Duodenal mucosa (tissue), 2 donors: ENCODE data around the gene GSK3B.
A peak's percentile ranks its signal among the peaks of the same experiment; 100 is the strongest.

Source experiments
- H3K27ac ChIP-seq: one replicate; pipeline ENCODE4 v1.7.0; 2013; ENCODE audit warnings: low read depth, low read length
- H3K27me3 ChIP-seq, 2 donors: one replicate each; pipeline ENCODE4 v1.7.0; 2013; ENCODE audit warnings: low read length in 2 of 2, control low read depth in 1 of 2; ENCODE audit not compliant: insufficient read depth in 2 of 2, control insufficient read depth in 1 of 2
- H3K36me3 ChIP-seq, 2 donors: one replicate each; pipeline ENCODE4 v1.7.0; 2013; ENCODE audit warnings: low read length in 2 of 2, control low read depth in 1 of 2; ENCODE audit not compliant: insufficient read depth in 2 of 2, control insufficient read depth in 1 of 2
- H3K4me1 ChIP-seq, 2 donors: one replicate each; pipeline ENCODE4 v1.7.0; 2013; ENCODE audit warnings: low read length in 2 of 2, control low read depth in 1 of 2; ENCODE audit not compliant: insufficient read depth in 2 of 2, control insufficient read depth in 1 of 2
- H3K4me3 ChIP-seq, 2 donors: one replicate each; pipeline ENCODE4 v1.7.0; 2013; ENCODE audit warnings: low read length in 2 of 2, low read depth in 1 of 2
- H3K9ac ChIP-seq, 2 donors: one replicate each; pipeline ENCODE4 v1.7.0; 2013; ENCODE audit warnings: low read length in 2 of 2, low read depth in 1 of 2
- H3K9me3 ChIP-seq, 2 donors: one replicate each; pipeline ENCODE4 v1.7.0; 2013; ENCODE audit warnings: low read length in 2 of 2, control low read depth in 1 of 2; ENCODE audit not compliant: control insufficient read depth in 1 of 2

Gene GSK3B

DNA sequence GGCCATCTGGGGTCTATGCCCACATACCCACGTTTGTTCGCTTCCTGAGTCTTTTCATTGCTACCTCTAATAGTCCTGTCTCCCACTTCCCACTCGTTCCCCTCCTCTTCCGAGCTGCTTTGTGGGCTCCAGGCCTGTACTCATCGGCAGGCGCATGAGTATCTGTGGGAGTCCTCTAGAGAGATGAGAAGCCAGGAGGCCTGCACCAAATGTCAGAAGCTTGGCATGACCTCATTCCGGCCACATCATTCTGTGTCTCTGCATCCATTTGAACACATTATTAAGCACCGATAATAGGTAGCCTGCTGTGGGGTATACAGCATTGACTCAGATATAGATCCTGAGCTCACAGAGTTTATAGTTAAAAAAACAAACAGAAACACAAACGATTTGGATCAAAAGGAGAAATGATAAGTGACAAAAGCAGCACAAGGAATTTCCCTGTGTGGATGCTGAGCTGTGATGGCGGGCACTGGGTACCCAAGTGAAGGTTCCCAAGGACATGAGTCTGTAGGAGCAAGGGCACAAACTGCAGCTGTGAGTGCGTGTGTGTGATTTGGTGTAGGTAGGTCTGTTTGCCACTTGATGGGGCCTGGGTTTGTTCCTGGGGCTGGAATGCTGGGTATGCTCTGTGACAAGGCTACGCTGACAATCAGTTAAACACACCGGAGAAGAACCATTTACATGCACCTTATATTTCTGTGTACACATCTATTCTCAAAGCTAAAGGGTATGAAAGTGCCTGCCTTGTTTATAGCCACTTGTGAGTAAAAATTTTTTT, 276.5 kb downstream of the GSK3B start:
- Histone ChIP-seq H3K27ac (no peak overlapping the region), H3K4me1 (no peaks in the 10 kb centered on the region), H3K27me3 (no peaks in the 10 kb centered on the region), H3K4me3 (no peak overlapping the region), H3K9ac (no peak overlapping the region), H3K9me3 (no peaks in the 10 kb centered on the region), H3K36me3 (peaks cover 8 to 34% of the 10 kb centered on the region in 2 donors)

DNA sequence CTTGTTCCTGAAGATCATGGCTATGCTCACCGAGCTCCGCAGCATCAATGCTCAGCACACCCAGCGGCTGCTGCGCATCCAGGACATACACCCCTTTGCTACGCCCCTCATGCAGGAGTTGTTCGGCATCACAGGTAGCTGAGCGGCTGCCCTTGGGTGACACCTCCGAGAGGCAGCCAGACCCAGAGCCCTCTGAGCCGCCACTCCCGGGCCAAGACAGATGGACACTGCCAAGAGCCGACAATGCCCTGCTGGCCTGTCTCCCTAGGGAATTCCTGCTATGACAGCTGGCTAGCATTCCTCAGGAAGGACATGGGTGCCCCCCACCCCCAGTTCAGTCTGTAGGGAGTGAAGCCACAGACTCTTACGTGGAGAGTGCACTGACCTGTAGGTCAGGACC, 277.2 kb downstream of the GSK3B start:
- Histone ChIP-seq H3K4me1 (no peaks in the 10 kb centered on the region), H3K27ac (no peak overlapping the region), H3K27me3 (no peaks in the 10 kb centered on the region), H3K9ac (no peak overlapping the region), H3K4me3 (no peak overlapping the region), H3K9me3 (no peaks in the 10 kb centered on the region), H3K36me3 (peaks cover 8 to 41% of the 10 kb centered on the region in 2 donors)

DNA sequence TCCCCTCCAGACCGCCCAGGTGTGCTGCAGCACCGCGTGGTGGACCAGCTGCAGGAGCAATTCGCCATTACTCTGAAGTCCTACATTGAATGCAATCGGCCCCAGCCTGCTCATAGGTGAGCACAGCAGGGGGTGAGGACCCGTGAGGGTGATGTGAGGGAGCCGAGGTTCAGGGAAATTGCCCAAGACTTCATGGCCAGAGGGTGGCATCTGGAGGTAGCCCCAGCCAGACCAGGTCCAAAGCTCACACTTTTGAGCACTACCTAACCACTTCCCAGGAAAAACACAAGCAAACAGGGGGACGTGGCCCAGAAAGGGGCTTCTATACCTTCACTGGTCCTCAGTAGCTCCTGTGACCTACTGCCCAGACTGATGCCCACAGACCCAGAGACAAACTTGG, 278.5 kb downstream of the GSK3B start:
- no peak overlapping the region for H3K4me3 ChIP-seq
- H3K4me1 ChIP-seq: no peaks in the 10 kb centered on the region
- no peak overlapping the region for H3K27ac ChIP-seq
- H3K36me3 ChIP-seq: peaks cover 8 to 55% of the 10 kb centered on the region in 2 donors
- H3K9me3 ChIP-seq: no peaks in the 10 kb centered on the region
- no peak overlapping the region for H3K9ac ChIP-seq
- no peaks in the 10 kb centered on the region for H3K27me3 ChIP-seq

DNA sequence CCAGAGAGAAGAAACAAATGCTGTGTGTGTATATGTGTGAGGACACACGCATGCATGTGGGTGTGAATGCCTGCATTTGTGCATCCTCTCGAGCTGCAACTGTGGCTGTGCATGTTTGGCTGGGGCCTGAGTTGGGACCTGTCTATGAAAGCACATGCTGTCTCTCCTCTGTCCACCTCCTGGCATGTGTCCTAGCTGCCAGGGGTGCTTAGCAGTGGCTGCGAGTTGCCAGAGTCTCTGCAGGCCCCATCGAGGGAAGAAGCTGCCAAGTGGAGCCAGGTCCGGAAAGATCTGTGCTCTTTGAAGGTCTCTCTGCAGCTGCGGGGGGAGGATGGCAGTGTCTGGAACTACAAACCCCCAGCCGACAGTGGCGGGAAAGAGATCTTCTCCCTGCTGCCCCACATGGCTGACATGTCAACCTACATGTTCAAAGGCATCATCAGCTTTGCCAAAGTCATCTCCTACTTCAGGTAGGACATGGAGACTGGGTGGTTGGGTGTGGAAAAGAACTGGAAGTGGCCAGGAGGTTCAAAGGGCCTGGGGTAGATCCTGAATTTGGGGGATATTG, 281.7 kb downstream of the GSK3B start:
- no peaks in the 10 kb centered on the region for H3K9me3 ChIP-seq
- H3K27me3 ChIP-seq: no peaks in the 10 kb centered on the region
- H3K4me3 ChIP-seq: no peak overlapping the region
- peaks cover 15 to 61% of the 10 kb centered on the region in 2 donors for H3K36me3 ChIP-seq
- H3K4me1 ChIP-seq: no peaks in the 10 kb centered on the region
- H3K27ac ChIP-seq: no peak overlapping the region
- no peak overlapping the region for H3K9ac ChIP-seq

- Histone ChIP-seq H3K27ac (no peak overlapping the region), H3K9ac (peak overlapping the region in 1 of 2 donors; percentile 9), H3K4me1 (no peaks in the 10 kb centered on the region), H3K4me3 (peak overlapping the region; percentile 55 to 69), H3K27me3 (no peaks in the 10 kb centered on the region), H3K36me3 (peaks cover 10 to 45% of the 10 kb centered on the region in 2 donors), H3K9me3 (no peaks in the 10 kb centered on the region)
Observed at GRCh38 chr3:119810018-119810435, 284.2 kb downstream of the GSK3B start.

DNA sequence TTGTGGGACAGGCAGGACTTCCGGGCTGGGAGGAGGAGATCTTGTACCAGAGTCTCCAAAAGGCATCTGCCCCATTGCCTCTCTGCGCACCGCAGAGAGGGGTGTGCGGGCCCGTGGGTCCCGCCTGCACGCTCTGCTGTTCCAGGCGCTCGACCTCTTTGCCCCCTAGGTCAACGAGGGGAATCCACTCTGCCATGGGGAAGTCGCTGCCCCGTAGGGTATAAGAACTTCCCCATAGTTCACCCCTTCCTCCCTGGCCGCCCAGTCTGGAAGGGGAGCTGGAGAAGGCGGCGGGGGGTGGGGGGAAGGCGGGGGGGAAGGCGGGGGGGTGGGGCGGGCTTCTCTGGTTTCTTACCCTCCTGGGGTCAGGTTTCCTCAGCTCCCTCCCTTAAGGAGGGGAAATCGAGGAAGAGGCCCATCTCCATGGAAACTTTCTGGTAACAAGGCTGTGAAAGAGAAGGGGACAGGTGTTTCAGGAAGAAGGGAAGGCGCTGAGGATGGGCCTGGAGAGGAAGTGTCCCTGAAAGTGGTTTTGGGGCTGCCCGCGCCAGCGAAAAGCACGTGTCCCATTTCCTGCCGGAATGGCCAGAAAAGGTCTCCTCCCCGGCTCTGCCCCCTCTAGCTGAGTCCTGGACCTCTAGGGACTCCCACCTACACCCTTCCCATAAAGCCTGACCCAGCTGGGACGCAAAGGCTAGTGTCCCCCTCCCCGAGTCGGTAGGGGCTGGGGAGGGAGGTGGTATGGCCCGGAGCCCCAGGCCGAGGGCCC, 284.8 kb downstream of the GSK3B start:
- H3K27ac ChIP-seq: no peak overlapping the region
- H3K4me3 ChIP-seq: peak overlapping the region; percentile 55 to 69
- peaks cover 8 to 44% of the 10 kb centered on the region in 2 donors for H3K36me3 ChIP-seq
- no peaks in the 10 kb centered on the region for H3K9me3 ChIP-seq
- H3K9ac ChIP-seq: peak overlapping the region in 1 of 2 donors; percentile 9
- H3K27me3 ChIP-seq: no peaks in the 10 kb centered on the region
- no peaks in the 10 kb centered on the region for H3K4me1 ChIP-seq

GRCh38 chr3:119808843-119809242, 285.4 kb downstream of the GSK3B start:
- H3K27ac ChIP-seq: no peak overlapping the region
- peaks cover 8 to 44% of the 10 kb centered on the region in 2 donors for H3K36me3 ChIP-seq
- no peaks in the 10 kb centered on the region for H3K9me3 ChIP-seq
- no peaks in the 10 kb centered on the region for H3K4me1 ChIP-seq
- H3K27me3 ChIP-seq: no peaks in the 10 kb centered on the region
- no peak overlapping the region for H3K9ac ChIP-seq
- no peak overlapping the region for H3K4me3 ChIP-seq

- H3K4me1 ChIP-seq: no peaks in the 10 kb centered on the region
- H3K27me3 ChIP-seq: no peaks in the 10 kb centered on the region
- no peak overlapping the region for H3K27ac ChIP-seq
- H3K9me3 ChIP-seq: no peaks in the 10 kb centered on the region
- peaks cover 8 to 44% of the 10 kb centered on the region in 2 donors for H3K36me3 ChIP-seq
- H3K4me3 ChIP-seq: no peak overlapping the region
- no peak overlapping the region for H3K9ac ChIP-seq
Observed at GRCh38 chr3:119808244-119808643, 286.0 kb downstream of the GSK3B start.

DNA sequence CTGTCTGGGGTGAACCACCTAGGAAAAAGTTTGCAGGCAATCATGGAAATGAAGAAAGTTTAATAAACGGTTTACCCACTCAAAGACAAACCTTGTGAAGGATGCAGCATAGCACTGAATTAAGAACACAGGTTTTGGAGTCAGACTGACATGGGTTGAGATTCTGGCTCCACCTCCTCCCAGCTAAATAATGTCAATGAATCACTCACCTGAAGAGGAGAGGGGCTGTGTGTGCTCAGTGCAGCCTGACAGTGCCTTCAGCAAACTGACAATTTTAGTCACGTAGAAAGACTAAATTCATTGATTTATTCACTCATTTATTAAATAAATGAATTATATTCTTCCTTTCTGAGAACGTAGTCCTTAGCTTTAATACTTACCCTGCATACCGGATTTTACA, 293.4 kb downstream of the GSK3B start:
- Histone ChIP-seq H3K27ac (no peak overlapping the region), H3K4me1 (peaks cover 8 to 11% of the 10 kb centered on the region in 2 donors), H3K9ac (no peak overlapping the region), H3K36me3 (no peaks in the 10 kb centered on the region), H3K27me3 (no peaks in the 10 kb centered on the region), H3K4me3 (no peak overlapping the region), H3K9me3 (no peaks in the 10 kb centered on the region)

DNA sequence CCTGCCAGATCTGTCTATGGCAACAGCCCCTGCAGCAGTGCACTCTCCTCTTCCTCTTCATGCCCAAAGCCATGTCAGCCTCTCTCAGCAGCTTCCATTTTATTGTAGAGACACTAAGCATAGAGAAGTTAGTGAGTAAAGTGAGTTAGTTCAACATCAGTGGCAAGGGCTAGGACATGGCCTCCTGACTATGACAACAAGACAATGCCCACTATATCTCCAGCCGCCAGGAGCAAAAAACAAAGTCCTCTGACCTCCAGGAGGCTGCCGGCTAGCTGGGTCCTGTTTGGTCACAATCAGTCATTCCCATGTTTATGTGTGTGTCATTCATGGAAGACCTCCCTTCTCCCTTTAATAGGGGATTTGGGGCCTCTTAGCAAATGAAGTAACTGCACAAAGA, 297.5 kb downstream of the GSK3B start:
- no peaks in the 10 kb centered on the region for H3K9me3 ChIP-seq
- peaks cover 0 to 7% of the 10 kb centered on the region in 2 donors for H3K36me3 ChIP-seq
- H3K27ac ChIP-seq: no peak overlapping the region

More for the DNA sequence above, 297.5 kb downstream of the GSK3B start:
- H3K4me3 ChIP-seq: no peak overlapping the region
- no peaks in the 10 kb centered on the region for H3K27me3 ChIP-seq
- H3K4me1 ChIP-seq: peaks cover 18% of the 10 kb centered on the region in 2 donors
- H3K9ac ChIP-seq: no peak overlapping the region
